ENCODE data around the gene PEAK1. TPM values are rescaled to one million over a fixed set of nuclear protein-coding genes. Genes with fewer than 3 reads are reported as not detected.

Gene PEAK1
- total RNA-seq, 1 donor from 2014 or later: 10.2 TPM

GRCh38 chr15:77349666-77350065 lies 70.2 kb downstream of the PEAK1 start:
- Histone ChIP-seq H3K36me3 (ENCODE audit: control insufficient read depth, insufficient read depth, low read length) (no peaks in the 10 kb centered on the region), H3K27me3 (ENCODE audit: control insufficient read depth, insufficient read depth, low read length) (no peaks in the 10 kb centered on the region), H3K4me3 (ENCODE audit: low read depth, low read length) (no peak overlapping the region)
- no peak for DNase-seq (ENCODE audit: low read depth)
- no peak for TF ChIP-seq CTCF (IDR thresholded peaks at IDR 0.05; ENCODE audit: insufficient read depth, low read length, poor library complexity, severe bottlenecking)

GRCh38 chr15:77348511-77348910 lies 71.4 kb downstream of the PEAK1 start:
- Histone ChIP-seq H3K36me3 (ENCODE audit: control insufficient read depth, insufficient read depth, low read length) (no peaks in the 10 kb centered on the region), H3K27me3 (ENCODE audit: control insufficient read depth, insufficient read depth, low read length) (no peaks in the 10 kb centered on the region), H3K4me3 (ENCODE audit: low read depth, low read length) (no peak overlapping the region)
- TF ChIP-seq CTCF (IDR thresholded peaks at IDR 0.05; ENCODE audit: insufficient read depth, low read length, poor library complexity, severe bottlenecking): no peak
- no peak for DNase-seq (ENCODE audit: low read depth)

- Histone ChIP-seq H3K4me3 (ENCODE audit: low read depth, low read length) (no peak overlapping the region), H3K36me3 (ENCODE audit: control insufficient read depth, insufficient read depth, low read length) (no peaks in the 10 kb centered on the region), H3K27me3 (ENCODE audit: control insufficient read depth, insufficient read depth, low read length) (no peaks in the 10 kb centered on the region)
- TF ChIP-seq CTCF (IDR thresholded peaks at IDR 0.05; ENCODE audit: insufficient read depth, low read length, poor library complexity, severe bottlenecking): no peak
- no peak for DNase-seq (ENCODE audit: low read depth)
These were observed 72.7 kb downstream of the PEAK1 start for GRCh38 chr15:77347197-77347596.

- Histone ChIP-seq H3K4me3 (ENCODE audit: low read depth, low read length) (no peak overlapping the region), H3K27me3 (ENCODE audit: control insufficient read depth, insufficient read depth, low read length) (no peaks in the 10 kb centered on the region), H3K36me3 (ENCODE audit: control insufficient read depth, insufficient read depth, low read length) (no peaks in the 10 kb centered on the region)
- TF ChIP-seq CTCF (IDR thresholded peaks at IDR 0.05; ENCODE audit: insufficient read depth, low read length, poor library complexity, severe bottlenecking): no peak
- no peak for DNase-seq (ENCODE audit: low read depth)
These were observed 73.5 kb downstream of the PEAK1 start for GRCh38 chr15:77346245-77347036.

GRCh38 chr15:77342807-77343206 lies 77.1 kb downstream of the PEAK1 start:
- H3K27me3 ChIP-seq (ENCODE audit: control insufficient read depth, insufficient read depth, low read length): no peaks in the 10 kb centered on the region
- no peak for TF ChIP-seq CTCF (IDR thresholded peaks at IDR 0.05; ENCODE audit: insufficient read depth, low read length, poor library complexity, severe bottlenecking)
- H3K4me3 ChIP-seq (ENCODE audit: low read depth, low read length): no peak overlapping the region
- no peak for DNase-seq (ENCODE audit: low read depth)
- no peaks in the 10 kb centered on the region for H3K36me3 ChIP-seq (ENCODE audit: control insufficient read depth, insufficient read depth, low read length)

GRCh38 chr15:77340245-77340644 lies 79.7 kb downstream of the PEAK1 start:
- H3K4me3 ChIP-seq (ENCODE audit: low read depth, low read length): no peak overlapping the region
- H3K27me3 ChIP-seq (ENCODE audit: control insufficient read depth, insufficient read depth, low read length): no peaks in the 10 kb centered on the region
- no peak for DNase-seq (ENCODE audit: low read depth)
- no peak for TF ChIP-seq CTCF (IDR thresholded peaks at IDR 0.05; ENCODE audit: insufficient read depth, low read length, poor library complexity, severe bottlenecking)
- no peaks in the 10 kb centered on the region for H3K36me3 ChIP-seq (ENCODE audit: control insufficient read depth, insufficient read depth, low read length)

Measured in kidney epithelial cell (primary cell).